Hematopoietic multipotent progenitor cell treated with erythropoietin and hydrocortisone succinate and interleukin-3 and kit ligand, for 8 days (in vitro differentiated cells): ENCODE data around the gene CHN1.

Experiments used
- DNase-seq: peaks from one replicate; pipeline ENCODE4 v3.0.0-alpha.2; 2015

The CHN1 gene

DNA sequence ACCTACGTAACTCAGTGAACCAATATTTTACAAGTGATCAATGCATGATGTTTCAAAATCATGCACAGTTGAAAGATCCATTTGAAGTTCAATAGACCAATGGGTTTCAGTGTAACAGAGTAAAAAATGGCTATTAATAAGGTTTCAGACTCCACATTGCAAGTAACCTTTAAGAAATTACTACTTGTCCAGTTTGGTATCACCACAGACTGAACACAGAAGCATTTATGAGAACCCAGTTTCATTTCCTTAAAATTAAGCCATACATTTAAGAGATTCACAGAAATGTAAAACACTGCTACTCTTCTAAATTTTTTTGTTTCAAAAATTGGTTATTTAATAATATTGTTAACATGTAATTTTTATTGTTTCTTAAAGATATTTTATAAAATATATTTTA lies 142.0 kb downstream of the CHN1 start:
- no peak for DNase-seq

DNA sequence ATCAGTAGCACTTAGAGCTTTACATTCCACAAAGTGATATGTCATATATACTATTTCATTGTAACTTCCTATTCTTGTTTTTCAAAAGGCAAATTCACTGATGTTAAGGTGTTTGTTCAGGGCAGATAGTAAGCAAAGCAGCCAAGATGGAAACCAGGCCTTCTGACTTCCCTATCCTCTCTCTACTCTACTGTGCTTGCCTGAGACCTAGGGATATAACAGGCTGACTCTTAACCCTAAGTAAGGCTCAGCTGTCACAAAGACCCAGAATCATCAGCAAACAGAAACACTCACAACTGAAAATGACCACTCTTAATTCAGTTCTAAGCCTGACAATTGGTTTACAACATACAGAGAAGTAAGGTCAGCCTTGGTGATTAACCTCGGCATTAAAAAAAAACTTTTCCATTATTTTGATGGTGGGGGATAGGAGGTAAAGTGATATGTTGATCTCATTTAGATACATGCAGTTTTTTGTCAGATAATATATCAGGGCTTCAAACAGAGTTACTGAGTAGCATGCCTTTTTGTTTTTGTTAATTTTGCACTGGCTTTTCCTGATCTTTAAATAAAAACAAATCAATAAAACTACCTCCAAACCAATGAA lies 145.5 kb downstream of the CHN1 start:
- no peak for DNase-seq

DNA sequence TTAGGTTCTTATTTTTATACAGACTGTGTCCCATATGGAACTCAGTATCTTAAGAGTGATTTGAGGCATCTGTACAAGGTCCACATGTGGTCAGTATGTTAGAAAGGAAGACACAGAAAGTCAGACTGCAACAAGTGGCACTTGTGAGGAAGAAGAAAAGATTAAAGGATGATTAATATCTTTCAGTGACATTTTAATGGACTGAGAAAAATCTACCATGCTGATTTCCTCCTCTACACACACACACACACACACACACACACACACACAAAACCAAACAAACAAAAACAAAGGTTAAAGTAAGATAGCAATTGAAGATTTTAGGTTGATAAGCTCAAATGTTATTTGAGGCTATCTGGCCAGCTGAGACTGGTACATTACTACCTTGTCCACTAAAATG lies 146.4 kb downstream of the CHN1 start:
- no peak for DNase-seq

DNA sequence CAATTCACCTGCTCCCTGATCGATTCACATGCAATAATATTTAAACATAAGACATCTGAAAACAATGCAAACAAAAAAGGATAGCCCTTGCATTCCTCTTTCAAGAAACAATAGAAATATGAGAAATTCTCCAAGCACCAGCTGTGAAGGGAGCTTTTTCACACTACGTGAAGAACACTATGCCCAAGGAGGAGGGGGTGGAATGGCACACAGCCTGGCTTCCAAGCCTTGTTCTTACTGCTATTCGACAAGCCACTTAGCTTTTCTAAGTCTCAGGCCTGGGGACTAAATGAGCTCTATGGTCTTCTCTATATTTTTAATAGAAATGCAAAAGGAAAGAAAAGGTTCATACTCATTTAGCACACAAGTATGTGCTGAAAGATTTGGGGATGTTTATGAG lies 148.7 kb downstream of the CHN1 start:
- no peak for DNase-seq

DNA sequence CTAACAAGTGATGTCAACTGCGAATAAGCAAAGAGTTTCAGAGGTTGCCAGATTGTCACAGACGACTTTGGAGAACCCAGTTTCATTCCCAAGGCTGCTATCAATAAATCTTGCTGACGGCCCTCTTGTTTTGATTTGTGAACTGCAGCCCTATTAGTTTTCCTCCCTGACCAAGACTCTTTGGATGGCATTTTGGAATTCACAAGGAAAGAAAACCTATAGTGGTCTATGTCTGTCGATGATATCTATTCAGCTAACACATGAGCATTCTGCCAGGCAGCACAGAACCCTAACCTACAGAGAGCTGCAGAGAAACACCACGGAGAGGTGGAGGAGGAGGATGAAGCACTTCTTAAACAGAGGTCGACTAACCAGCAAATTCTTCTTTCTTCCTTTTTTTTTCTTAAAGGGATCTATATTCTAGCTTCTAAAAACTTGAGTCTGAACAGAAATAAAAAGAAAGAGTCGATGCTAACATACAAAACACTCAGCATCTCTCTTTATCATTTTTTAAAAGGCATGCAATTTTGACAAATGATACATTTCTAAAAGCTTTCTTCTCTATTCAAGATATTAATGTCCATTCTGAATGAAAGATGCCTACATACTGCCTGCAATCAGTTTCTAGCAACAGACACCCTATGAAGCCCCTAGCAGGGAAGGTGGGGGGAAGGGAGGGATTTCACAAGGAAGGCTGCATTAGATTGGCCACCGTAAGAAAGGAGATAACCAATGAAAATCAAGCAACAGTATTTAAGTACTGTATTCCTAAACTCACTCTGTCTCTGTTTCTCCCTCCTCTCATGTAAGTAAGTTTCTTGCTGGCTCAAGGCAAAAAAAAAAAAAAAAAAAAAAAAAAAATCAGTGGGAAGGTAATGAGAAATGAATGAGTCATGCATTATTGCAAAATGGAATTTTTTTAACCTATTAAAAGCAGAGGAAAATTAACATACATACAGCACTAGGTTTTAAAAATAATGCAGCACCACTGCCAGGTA lies 157.9 kb downstream of the CHN1 start:
- DNase-seq: no peak

- no peak for DNase-seq
Observed at GRCh38 chr2:174846218-174846617, 159.0 kb downstream of the CHN1 start.

DNA sequence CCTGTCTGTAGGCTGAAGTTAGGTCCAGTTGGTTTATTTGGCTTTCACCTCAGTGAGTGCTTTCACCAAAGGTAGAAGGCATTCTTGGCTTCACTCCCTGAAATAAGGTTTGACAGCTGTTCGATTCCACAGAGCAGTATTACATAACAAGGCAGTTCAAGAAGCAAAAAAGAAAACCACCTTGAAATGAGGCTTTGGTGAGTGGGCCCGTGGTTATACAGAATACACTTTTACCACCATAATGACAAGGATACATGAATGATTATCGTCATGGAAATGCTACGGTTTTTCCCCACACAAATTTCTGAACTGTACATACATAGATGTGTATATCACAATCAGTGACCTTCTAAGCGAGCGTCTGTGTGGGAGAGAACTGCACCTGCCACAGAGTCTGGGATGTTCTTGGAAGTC lies 160.9 kb downstream of the CHN1 start:
- no peak for DNase-seq

DNA sequence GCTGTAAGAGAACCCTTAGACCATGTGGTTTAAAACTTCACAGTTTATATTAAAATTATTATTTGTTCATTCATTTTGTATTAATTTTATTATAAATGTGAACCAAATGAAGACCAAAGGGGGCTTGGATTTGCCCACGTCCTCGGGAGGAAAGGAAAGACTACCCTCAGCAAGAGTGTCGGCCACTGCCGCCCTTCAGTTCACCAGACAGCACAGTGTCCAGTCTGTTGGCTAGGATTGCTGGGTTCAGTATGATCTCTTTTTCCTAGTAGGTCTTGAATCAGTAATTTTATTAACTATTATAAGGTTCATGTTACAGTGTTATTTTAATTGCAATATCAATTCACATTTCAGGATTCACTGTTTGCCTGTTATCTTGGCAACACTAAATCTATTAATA lies 162.7 kb downstream of the CHN1 start:
- DNase-seq: no peak

- no peak for DNase-seq
Observed at GRCh38 chr2:174841936-174842335, 163.2 kb downstream of the CHN1 start.

GRCh38 chr2:174841350-174841749 lies 163.8 kb downstream of the CHN1 start:
- DNase-seq: no peak

- no peak for DNase-seq
Observed at GRCh38 chr2:174840436-174840835, 164.7 kb downstream of the CHN1 start.

DNA sequence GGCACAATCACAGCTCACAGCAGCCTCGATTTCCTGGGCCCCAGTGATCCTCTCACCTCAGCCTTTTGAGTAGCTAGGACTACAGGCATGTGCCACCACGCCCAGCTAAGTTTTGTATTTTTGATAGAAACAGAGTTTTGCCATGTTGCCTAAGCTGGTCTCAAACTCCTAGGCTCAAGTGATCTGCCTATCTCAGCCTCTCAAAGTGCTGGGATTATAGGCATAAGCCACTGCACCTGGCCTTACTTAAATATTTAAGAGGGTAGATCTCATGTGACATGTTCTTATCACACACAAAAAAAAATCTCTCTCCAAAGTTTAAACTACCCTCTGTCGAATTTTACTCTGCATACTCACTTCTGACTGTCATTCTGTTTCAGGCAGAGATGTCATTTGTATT lies 165.5 kb downstream of the CHN1 start:
- no peak for DNase-seq

- DNase-seq: no peak
Observed at GRCh38 chr2:174836995-174837390, 168.2 kb downstream of the CHN1 start.

GRCh38 chr2:174836377-174836994 lies 168.7 kb downstream of the CHN1 start:
- no peak for DNase-seq

DNA sequence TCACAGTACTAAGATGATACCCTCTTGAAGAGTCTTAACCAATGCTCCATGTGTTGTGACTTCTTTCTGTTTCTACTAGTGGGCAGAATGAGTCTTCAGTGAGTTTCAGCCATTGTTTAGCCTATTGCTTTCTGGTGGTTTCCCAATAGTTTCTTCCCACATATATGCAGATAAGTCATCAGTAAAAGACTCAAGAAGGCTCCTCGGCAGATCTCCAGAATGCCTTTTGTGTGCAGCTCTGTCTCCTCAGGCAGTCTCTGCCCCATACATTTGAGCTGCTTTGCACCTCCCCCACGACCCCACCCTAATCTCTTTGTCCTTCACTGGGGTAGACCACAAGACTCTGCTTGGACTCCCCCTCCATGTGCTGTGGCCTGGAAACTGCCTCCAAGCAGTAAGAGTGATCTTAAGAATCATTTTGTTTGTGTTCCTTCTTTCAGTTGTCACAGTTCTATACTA lies 169.4 kb downstream of the CHN1 start:
- no peak for DNase-seq

DNA sequence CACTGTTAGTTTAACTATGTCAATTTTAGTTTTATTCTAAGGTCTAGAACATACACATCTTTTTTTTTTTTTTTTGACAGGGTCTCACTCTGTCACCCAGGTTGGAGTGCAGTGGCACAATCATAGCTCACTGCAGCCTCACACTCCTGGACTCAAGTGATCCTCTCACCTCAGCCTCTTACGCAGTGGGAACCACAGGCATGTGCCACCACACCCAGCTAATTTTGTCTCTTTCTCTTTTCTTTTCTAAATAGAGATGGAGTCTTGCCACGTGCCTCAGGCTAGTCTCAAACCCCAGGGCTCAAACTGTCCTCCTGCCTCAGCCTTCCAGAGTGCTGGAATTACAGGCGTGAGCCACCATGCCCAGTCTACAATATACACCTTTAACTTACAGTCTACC lies 171.4 kb downstream of the CHN1 start:
- no peak for DNase-seq

DNA sequence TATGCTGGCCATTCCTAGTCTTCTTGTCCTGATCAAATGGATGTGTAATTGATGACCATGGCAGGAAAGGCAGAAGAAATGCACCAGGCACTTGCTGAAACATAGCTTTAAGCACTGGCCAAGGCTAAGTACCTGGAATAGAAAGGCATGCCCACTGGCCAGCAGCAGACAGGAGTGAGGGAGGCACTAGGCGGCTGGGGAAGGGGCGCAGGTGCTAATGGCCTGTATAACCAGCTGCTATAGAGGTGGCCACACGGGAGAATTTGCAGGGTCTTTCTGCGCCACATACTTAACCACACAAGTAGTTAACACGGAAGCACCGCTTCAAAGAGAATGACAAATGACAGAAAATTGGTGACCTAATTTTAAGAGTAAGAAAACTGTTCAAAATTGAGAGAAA lies 174.6 kb downstream of the CHN1 start:
- DNase-seq: no peak

DNA sequence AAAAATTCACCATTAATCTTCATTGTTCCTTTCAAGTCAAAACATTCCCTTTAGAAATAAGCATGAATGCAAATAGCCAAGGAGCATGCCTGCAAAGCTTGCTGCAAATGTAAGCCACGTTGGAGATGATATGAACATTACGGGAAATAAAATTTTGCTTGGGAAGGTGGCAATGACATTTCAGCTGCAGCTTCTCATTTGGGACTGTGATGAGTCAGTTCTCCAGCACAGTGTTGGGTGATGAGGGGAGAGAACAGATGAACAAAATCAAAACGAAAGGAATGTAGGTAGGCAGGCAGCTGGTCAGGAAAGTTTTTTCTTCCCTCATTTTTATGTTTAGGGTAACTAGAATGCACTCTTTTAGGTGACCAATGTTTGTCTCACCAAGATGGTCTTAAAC lies 175.6 kb downstream of the CHN1 start:
- DNase-seq: no peak

DNA sequence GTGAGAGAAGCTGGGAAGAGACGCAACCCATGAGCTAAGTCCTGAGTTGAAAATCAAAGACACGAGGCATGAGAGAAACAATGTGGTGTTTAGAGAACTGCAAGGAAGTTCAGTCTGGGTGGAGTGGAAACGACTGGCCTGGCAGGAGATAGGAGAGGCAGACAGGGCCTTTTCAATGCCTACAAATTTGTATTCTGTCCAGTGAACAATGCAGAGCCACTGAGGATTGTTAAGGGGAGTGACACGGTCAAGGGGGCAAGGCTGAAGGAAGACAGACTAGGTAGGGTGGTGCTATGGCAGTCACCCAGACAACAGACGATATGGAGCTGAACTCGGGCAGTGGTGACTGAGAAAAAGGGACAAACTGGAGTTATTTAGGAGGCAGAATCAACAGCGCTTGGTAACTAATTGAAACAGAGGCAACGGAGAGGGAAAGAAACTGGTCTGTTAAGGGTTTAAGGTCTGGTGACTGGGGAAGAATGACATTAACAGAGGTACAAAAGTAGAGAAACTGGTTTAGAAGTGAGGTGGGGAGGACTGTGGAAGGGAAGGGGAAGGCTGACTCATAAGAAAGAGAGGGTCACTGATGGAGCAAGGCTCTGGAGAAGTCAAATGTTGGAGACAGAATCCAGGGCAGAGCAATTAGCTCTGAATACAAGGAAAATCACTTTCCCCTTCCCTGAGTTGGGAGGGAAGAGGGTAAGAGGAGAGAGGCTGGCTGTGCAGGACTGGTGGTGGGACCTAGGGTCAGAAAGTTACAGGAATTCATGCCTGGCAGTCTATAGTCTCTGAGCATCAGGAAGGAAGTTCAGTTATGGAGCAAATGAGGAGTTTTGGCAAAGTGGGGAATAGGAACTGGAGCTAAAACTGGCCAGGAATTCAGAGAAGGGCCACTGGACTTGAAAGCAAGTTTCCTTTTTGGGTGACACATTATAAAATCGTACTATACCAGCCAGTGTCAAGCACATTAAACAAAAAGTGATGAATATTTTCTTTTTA lies 177.5 kb downstream of the CHN1 start:
- no peak for DNase-seq

GRCh38 chr2:174826051-174826450 lies 179.1 kb downstream of the CHN1 start:
- no peak for DNase-seq

DNA sequence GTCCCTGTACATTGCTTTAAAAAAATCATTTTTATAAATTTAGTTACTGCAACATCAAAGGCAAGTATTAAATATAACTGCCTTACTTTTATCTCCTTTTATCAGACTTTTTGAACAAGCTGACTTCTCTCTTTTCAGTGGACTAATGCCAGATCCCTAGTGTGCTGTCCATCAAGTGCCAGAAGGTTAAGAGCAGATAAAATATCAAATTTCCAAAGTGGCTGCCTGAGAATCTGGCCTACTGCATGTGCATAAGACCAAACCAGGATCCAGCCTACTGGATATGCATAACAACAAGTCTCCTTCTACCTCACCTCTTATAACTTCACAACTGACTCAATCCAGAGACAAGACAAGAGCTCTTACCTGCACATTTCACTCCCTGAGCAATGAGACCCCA lies 181.1 kb downstream of the CHN1 start:
- peak; percentile 80 for DNase-seq

DNA sequence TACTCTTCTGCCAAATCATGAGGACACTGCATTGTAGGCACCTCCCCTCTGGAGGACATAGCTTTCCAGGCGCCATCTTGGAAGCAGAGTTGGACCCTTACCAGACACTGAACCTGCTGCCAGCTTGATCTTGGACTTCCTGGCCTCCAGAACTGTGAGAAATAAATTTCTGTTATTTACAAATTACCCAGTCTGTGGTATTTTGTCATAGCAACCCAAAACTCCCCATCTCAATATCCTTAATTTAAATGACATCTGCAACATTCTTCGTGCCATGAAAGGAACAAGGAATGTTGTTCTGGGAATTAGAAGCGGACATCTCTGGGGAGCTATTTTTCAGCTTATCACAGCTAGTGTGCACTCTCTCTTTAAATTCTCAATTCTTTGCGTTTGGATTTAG lies 183.6 kb downstream of the CHN1 start:
- DNase-seq: no peak

DNA sequence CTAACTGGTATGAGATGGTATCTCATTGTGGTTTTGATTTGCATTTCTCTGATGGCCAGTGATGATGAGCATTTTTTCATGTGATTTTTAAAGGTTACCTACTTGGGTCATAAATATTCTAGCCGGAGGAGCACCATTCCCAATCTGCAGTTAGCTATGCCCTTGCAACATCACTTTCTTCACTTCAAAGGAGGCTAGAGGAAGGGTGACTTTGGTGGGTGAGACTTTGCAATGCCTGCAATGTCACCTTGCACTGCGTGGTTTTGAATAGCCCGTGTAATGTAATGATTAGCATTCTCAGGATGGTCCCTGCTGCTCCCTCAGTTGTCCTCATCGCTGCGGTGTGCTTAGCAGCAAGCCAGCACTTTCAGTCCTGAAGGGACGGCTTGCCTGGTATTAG lies 184.8 kb downstream of the CHN1 start:
- DNase-seq: no peak
